ENCODE data around the gene NACAD.
"Not testable (repeated sequence)": the region's sequence is repeated elsewhere in the genome, so short reads cannot be mapped to it uniquely, and the experiment has no call there.

The NACAD gene

DNA sequence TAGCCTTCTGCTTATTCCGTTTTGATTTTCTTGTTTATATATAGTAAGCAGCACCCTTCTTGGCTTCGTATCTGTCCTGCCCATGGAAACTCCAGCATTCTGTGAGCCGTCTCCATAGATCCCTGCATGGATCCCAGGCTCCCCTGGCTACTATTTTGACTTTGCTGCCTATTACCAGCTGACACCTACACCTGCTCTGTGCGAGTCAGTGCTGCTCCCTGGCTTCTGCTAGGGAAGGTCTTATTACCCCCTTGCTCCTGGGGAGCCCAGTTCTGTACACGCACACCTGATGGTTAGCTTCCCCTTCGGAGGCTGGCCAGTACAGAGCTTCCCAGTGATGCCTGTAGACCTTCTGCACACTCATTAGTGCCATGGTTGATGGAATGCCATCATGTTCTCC is 35.4 kb downstream of the NACAD start:
- intact Hi-C loops (cut with micrococcal nuclease), result no loop called here
- Mint-ChIP-seq H3K27me3 (no peaks in the 10 kb centered on the region), H3K27ac (no peak overlapping the region), H3K4me1 (ENCODE audit: low read depth) (peaks cover 42% of the 10 kb centered on the region), H3K36me3 (ENCODE audit: low read depth) (peaks cover 71% of the 10 kb centered on the region), H3K9me3 (no peaks in the 10 kb centered on the region), H3K4me3 (no peak overlapping the region)

GRCh38 chr7:45052011-45052410 is 36.8 kb downstream of the NACAD start:
- Mint-ChIP-seq H3K27ac (no peak overlapping the region), H3K9me3 (no peaks in the 10 kb centered on the region), H3K27me3 (no peaks in the 10 kb centered on the region), H3K36me3 (ENCODE audit: low read depth) (peaks cover 68% of the 10 kb centered on the region), H3K4me3 (no peak overlapping the region), H3K4me1 (ENCODE audit: low read depth) (peaks cover 37% of the 10 kb centered on the region)
- intact Hi-C loops (cut with micrococcal nuclease), result no loop called here

GRCh38 chr7:45050198-45050597 is 38.6 kb downstream of the NACAD start:
- Mint-ChIP-seq H3K4me1 (ENCODE audit: low read depth) (peaks cover 25% of the 10 kb centered on the region), H3K27me3 (no peaks in the 10 kb centered on the region), H3K27ac (no peak overlapping the region), H3K36me3 (ENCODE audit: low read depth) (peaks cover 84% of the 10 kb centered on the region), H3K4me3 (no peak overlapping the region), H3K9me3 (no peaks in the 10 kb centered on the region)
- intact Hi-C loops (cut with micrococcal nuclease), result no loop called here

- Mint-ChIP-seq H3K4me1 (ENCODE audit: low read depth) (peaks cover 31% of the 10 kb centered on the region), H3K4me3 (no peak overlapping the region), H3K9me3 (no peaks in the 10 kb centered on the region), H3K27me3 (no peaks in the 10 kb centered on the region), H3K36me3 (ENCODE audit: low read depth) (peaks cover 83% of the 10 kb centered on the region), H3K27ac (no peak overlapping the region)
- intact Hi-C loops (cut with micrococcal nuclease), result no loop called here
Measured at GRCh38 chr7:45048748-45049147, 40.0 kb downstream of the NACAD start.

DNA sequence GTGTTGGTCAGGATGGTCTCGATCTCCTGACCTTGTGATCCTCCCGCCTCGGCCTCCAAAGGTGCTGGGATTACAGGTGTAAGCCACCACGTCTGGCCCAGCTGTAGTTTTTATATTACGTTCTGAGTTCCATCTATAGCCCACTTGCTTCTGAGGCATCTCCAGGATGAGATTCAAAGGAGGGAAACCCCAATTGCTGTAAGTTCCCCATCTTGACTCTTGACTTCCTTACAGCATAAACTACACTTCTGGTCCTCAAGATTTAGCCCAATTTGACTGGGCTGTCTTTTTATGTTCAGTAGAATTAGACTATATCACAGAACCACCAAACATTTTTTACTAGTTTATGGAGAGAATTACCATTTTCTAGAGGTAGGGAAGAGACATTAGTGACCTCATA is 44.4 kb downstream of the NACAD start:
- Mint-ChIP-seq H3K4me3 (no peak overlapping the region), H3K4me1 (ENCODE audit: low read depth) (peaks cover 29% of the 10 kb centered on the region), H3K27me3 (no peaks in the 10 kb centered on the region), H3K27ac (peak overlapping the region; percentile 54), H3K36me3 (ENCODE audit: low read depth) (peaks cover 89% of the 10 kb centered on the region), H3K9me3 (no peaks in the 10 kb centered on the region)
- intact Hi-C loops (cut with micrococcal nuclease), result no loop called here

DNA sequence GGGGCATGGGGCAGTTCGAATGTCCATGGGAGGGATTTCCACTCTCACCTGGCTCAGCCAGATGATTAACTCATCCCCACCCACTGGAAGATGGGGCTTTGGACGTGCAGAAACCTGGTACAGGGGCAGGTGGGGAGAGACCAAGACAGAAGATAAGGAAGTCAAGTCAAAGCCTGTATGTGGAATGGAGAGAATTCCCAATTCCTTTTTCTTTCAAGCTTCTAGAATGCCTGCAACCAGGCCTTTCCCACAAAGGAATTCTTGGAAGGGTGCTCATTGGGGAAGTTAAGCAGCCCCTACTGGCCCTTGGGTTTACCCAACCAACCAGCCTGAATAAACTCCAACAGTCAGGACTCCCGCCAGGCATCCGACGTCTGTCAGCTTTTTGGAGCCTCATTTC is 49.7 kb downstream of the NACAD start:
- H3K27me3 Mint-ChIP-seq, result no peaks in the 10 kb centered on the region

DNA sequence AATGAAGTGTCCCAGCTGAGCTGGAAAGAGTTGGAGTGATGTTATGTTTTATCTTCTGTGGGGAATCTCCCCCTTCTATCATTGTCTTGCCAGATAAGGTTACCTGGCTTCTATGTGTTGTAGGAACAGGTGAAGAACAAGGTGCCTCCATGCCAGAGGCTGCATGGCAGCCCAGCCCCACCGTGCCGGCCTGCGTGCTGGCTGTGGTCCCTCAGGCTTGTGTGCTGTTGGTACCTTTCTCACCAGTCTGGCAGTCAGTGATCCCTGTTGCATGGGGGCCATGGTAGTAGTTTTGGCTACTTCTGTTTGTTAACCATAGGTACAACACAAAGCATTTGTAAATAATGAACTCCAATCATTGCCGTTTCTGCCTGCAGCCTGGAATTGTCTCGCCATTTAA is 50.9 kb downstream of the NACAD start:
- no peak overlapping the region for H3K27ac Mint-ChIP-seq
- H3K9me3 Mint-ChIP-seq, result no peaks in the 10 kb centered on the region
- intact Hi-C loops (cut with micrococcal nuclease), result no loop called here
- H3K4me1 Mint-ChIP-seq (ENCODE audit: low read depth), result peaks cover 65% of the 10 kb centered on the region
- peaks cover 71% of the 10 kb centered on the region for H3K36me3 Mint-ChIP-seq (ENCODE audit: low read depth)
- no peaks in the 10 kb centered on the region for H3K27me3 Mint-ChIP-seq
- no peak overlapping the region for H3K4me3 Mint-ChIP-seq

More for the DNA sequence above, 49.7 kb downstream of the NACAD start:
- no peak overlapping the region for H3K4me3 Mint-ChIP-seq
- peaks cover 62% of the 10 kb centered on the region for H3K4me1 Mint-ChIP-seq (ENCODE audit: low read depth)
- no peaks in the 10 kb centered on the region for H3K9me3 Mint-ChIP-seq
- H3K27ac Mint-ChIP-seq, result peak overlapping the region; percentile 37
- intact Hi-C loops (cut with micrococcal nuclease), result no loop called here
- H3K36me3 Mint-ChIP-seq (ENCODE audit: low read depth), result peaks cover 76% of the 10 kb centered on the region

DNA sequence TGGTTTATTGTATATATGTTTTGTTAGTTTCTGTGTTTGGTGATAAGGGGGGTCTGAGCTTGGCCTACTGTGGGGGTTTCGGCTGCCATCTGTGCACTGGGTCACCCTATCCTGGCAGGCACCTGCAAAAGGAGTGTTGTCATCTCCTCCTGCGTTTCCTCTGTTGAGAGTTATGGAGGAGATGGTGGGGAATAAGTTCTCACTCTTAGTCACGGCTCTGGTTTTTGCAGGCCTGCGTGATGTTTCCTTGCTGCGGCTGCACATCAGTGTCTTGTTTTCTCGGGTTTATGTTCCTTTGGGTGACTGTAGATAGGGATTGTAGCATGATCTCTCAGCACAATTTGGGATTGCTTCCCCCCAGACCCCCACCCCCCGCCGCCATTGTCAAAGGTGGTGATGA is 52.0 kb downstream of the NACAD start:
- intact Hi-C loops (cut with micrococcal nuclease), result no loop called here
- Mint-ChIP-seq H3K4me1 (ENCODE audit: low read depth) (peaks cover 73% of the 10 kb centered on the region), H3K27ac (peak overlapping the region; percentile 80), H3K27me3 (no peaks in the 10 kb centered on the region), H3K9me3 (no peaks in the 10 kb centered on the region), H3K4me3 (peak overlapping the region; percentile 60), H3K36me3 (ENCODE audit: low read depth) (peaks cover 71% of the 10 kb centered on the region)

- Mint-ChIP-seq H3K4me3 (peak overlapping the region; percentile 60), H3K36me3 (ENCODE audit: low read depth) (peaks cover 69% of the 10 kb centered on the region), H3K9me3 (no peaks in the 10 kb centered on the region), H3K27ac (peak overlapping the region; percentile 80), H3K4me1 (ENCODE audit: low read depth) (peaks cover 75% of the 10 kb centered on the region), H3K27me3 (no peaks in the 10 kb centered on the region)
- intact Hi-C loops (cut with micrococcal nuclease), result no loop called here
Measured at GRCh38 chr7:45036317-45036716, 52.5 kb downstream of the NACAD start.

GRCh38 chr7:45035893-45036292 is 52.9 kb downstream of the NACAD start:
- no peaks in the 10 kb centered on the region for H3K9me3 Mint-ChIP-seq
- H3K27me3 Mint-ChIP-seq, result no peaks in the 10 kb centered on the region
- peak overlapping the region; percentile 60 for H3K4me3 Mint-ChIP-seq
- intact Hi-C loops (cut with micrococcal nuclease), result no loop called here
- peaks cover 65% of the 10 kb centered on the region for H3K36me3 Mint-ChIP-seq (ENCODE audit: low read depth)
- H3K4me1 Mint-ChIP-seq (ENCODE audit: low read depth), result peaks cover 73% of the 10 kb centered on the region
- H3K27ac Mint-ChIP-seq, result peak overlapping the region; percentile 80

DNA sequence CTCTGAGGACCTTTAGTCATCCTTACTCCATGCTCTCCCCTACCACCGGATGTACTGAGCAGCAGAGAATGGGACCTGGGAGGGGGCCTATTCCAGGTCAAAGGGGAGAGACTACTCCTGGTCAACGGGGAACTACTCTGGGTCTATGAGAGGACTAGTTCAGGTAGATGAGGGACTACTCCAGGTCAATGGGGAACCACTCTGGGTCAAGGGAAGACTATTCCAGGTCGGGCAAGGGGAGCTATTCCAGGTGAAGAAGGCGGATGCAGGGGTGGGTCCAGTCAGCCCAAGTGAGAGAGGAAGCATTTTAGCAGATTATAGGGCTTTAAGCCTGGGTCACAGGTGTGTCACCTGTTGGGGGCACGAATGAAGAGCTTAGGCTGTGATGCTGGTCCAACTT is 53.4 kb downstream of the NACAD start:
- Mint-ChIP-seq H3K9me3 (no peaks in the 10 kb centered on the region), H3K4me1 (ENCODE audit: low read depth) (peaks cover 68% of the 10 kb centered on the region), H3K4me3 (no peak overlapping the region), H3K36me3 (ENCODE audit: low read depth) (peaks cover 60% of the 10 kb centered on the region), H3K27me3 (no peaks in the 10 kb centered on the region), H3K27ac (peak overlapping the region; percentile 80)
- intact Hi-C loops (cut with micrococcal nuclease), result no loop called here

GRCh38 chr7:45034710-45035109 is 54.1 kb downstream of the NACAD start:
- H3K4me3 Mint-ChIP-seq; H3K9me3 Mint-ChIP-seq; intact Hi-C loops (cut with micrococcal nuclease); H3K27ac Mint-ChIP-seq; H3K27me3 Mint-ChIP-seq: not testable (repeated sequence)
- H3K36me3 Mint-ChIP-seq (ENCODE audit: low read depth), result peaks cover 54% of the 10 kb centered on the region
- peaks cover 69% of the 10 kb centered on the region for H3K4me1 Mint-ChIP-seq (ENCODE audit: low read depth)

- H3K36me3 Mint-ChIP-seq (ENCODE audit: low read depth), result peaks cover 49% of the 10 kb centered on the region
- H3K27ac Mint-ChIP-seq, result peak overlapping the region; percentile 66
- H3K27me3 Mint-ChIP-seq, result no peaks in the 10 kb centered on the region
- no peak overlapping the region for H3K4me3 Mint-ChIP-seq
- H3K9me3 Mint-ChIP-seq, result no peaks in the 10 kb centered on the region
- intact Hi-C loops (cut with micrococcal nuclease), result no loop called here
- H3K4me1 Mint-ChIP-seq (ENCODE audit: low read depth), result peaks cover 67% of the 10 kb centered on the region
Measured at GRCh38 chr7:45033931-45034290, 54.9 kb downstream of the NACAD start.

DNA sequence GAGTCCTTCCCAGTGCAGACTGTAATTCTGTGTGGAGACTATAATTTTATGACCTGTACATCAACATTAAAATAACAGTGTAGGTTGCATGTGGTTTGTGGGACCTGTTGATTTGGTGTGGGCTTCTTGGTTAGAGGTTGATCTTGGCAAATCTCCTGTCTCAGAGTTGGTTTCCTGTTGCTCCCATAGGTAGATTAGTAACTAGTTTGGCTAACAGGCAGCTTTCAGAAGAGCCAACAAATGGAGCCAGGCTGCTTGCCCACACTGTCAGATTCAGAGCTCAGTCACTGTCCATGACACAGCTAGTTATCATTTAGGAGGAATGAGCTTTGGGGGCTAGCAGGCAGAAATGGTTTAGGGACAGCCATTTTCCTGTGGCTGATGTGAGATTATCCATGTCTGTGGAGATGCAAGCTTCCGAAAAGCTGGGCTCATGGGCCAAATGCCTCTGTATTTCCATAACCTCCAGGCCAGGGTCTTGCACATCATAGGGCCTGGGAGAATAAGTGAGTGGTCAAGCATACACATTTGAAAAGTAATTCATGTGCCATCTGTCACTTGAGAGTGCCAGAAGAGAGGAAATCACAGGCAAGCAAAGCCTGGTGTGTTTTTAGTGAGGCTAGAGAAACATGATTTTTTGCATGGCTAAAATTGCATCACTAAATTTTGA is 55.4 kb downstream of the NACAD start:
- Mint-ChIP-seq H3K27me3 (no peaks in the 10 kb centered on the region), H3K27ac (peak overlapping the region; percentile 66), H3K4me3 (no peak overlapping the region), H3K4me1 (ENCODE audit: low read depth) (peaks cover 71% of the 10 kb centered on the region), H3K9me3 (no peaks in the 10 kb centered on the region), H3K36me3 (ENCODE audit: low read depth) (peaks cover 49% of the 10 kb centered on the region)
- intact Hi-C loops (cut with micrococcal nuclease), result no loop called here

DNA sequence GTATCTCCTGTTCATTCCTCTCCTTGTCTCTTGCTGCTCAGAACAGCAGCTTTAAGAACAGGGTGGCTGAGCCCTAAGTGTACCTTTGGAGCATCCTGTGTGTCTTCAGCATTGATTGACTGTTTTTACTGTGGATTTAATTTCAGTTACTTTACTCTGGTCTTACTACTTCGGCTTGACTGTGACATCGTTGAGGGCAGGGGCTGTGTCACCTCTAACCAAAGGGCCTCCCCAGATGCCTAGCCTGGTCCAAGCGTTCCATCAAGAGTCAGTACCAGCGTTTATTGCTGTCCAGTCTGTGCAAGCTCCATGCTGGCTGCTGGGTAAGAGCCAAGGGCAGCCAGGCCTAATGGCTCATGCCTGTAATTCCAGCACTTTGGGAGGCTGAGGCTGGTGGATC is 56.3 kb downstream of the NACAD start:
- no peak overlapping the region for H3K4me3 Mint-ChIP-seq
- no peaks in the 10 kb centered on the region for H3K9me3 Mint-ChIP-seq
- H3K36me3 Mint-ChIP-seq (ENCODE audit: low read depth), result peaks cover 48% of the 10 kb centered on the region
- no peaks in the 10 kb centered on the region for H3K27me3 Mint-ChIP-seq
- intact Hi-C loops (cut with micrococcal nuclease), result no loop called here
- H3K27ac Mint-ChIP-seq, result no peak overlapping the region
- peaks cover 72% of the 10 kb centered on the region for H3K4me1 Mint-ChIP-seq (ENCODE audit: low read depth)
